ENCODE measurements around the gene NUB1.

NUB1 gene, protein sequence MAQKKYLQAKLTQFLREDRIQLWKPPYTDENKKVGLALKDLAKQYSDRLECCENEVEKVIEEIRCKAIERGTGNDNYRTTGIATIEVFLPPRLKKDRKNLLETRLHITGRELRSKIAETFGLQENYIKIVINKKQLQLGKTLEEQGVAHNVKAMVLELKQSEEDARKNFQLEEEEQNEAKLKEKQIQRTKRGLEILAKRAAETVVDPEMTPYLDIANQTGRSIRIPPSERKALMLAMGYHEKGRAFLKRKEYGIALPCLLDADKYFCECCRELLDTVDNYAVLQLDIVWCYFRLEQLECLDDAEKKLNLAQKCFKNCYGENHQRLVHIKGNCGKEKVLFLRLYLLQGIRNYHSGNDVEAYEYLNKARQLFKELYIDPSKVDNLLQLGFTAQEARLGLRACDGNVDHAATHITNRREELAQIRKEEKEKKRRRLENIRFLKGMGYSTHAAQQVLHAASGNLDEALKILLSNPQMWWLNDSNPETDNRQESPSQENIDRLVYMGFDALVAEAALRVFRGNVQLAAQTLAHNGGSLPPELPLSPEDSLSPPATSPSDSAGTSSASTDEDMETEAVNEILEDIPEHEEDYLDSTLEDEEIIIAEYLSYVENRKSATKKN

DNA sequence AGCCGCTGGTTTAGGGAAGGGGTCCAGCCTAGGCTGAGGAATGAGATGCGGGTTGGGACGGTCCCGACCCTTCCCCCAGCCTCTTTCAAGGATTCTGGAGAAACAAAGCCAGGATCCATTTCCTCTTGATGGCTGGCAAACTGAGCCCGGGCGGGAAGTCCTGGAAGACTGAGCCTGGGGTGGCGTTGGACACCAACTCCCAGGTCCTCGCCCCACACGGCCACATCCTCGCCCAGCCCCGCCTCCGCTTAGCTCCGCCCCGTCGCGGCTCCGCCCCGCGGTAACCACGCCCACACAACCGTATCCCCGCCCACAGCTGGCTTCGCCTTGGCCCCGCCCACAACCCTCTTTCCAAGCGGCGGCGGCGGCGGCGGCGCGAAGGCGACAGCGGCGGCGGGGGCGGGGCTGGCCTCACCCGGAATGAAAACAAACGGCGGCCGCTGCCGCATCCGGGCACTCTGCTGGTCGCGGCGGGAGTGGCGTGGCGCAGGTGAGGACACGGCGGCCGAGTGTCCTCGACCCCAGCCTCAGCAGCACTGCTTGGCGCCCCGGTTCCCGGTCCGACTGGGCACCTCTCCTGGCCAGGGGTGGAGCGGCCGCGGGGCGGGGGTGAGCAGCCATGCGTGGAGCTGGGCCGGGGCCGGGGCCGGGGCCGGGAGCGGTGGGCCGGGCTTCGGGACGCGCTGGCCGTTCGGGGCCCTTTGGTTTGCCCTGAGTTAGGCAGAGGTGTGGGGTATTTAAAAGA lies at the start of gene NUB1:
Gene NUB1 (plus strand): TSS at position 456 of the 745 bp plus-strand sequence. CDS start 3,538 bp downstream, outside the sequence.
- Histone ChIP-seq H3K4me3 (ENCODE audit: low read depth, low read length, poor library complexity, severe bottlenecking) (peak within 1 kb of the TSS; percentile 85), H3K4me2 (ENCODE audit: low read length) (peak within 1 kb of the TSS; percentile 98), H3K79me2 (ENCODE audit: insufficient read depth, low read length) (peaks cover 8% of the 10 kb centered on the region), H2AFZ (ENCODE audit: low read length) (no peak within 1 kb of the TSS), H3K9ac (ENCODE audit: low read length) (peak within 1 kb of the TSS; percentile 81), H3F3A (ENCODE audit: insufficient read depth, low read length) (peaks cover 14% of the 10 kb centered on the region), H4K20me1 (ENCODE audit: insufficient read depth, low read length) (no peaks in the 10 kb centered on the region), H3K9me3 (ENCODE audit: low read length) (peaks cover 14% of the 10 kb centered on the region), H3K27ac (ENCODE audit: low read depth, low read length, poor library complexity, severe bottlenecking) (peak within 1 kb of the TSS; percentile 42), H3K4me1 (ENCODE audit: insufficient read depth, low read length, severe bottlenecking) (peaks cover 30% of the 10 kb centered on the region), H3K36me3 (ENCODE audit: insufficient read depth, low read length) (peaks cover 15% of the 10 kb centered on the region; the same call in 1 of the 2 replicates), H3K27me3 (ENCODE audit: insufficient read depth, low read length) (no peaks in the 10 kb centered on the region), H3K9me2 (ENCODE audit: low read depth, low read length) (no peaks in the 10 kb centered on the region)
- TF ChIP-seq EZH2 (IDR thresholded peaks at IDR 0.05; ENCODE audit: borderline replicate concordance, low read length) (no peak), CTCF (IDR thresholded peaks at IDR 0.05; ENCODE audit: low read length) (no peak)

- Histone ChIP-seq H3K4me2 (ENCODE audit: low read length) (no peak overlapping the region), H3K9me3 (ENCODE audit: low read length) (peaks cover 3% of the 10 kb centered on the region), H3K9me2 (ENCODE audit: low read depth, low read length) (no peaks in the 10 kb centered on the region), H3K27ac (ENCODE audit: low read depth, low read length, poor library complexity, severe bottlenecking) (no peak overlapping the region), H3K4me3 (ENCODE audit: low read depth, low read length, poor library complexity, severe bottlenecking) (no peak overlapping the region), H3K36me3 (ENCODE audit: insufficient read depth, low read length) (no peaks in the 10 kb centered on the region), H3K27me3 (ENCODE audit: insufficient read depth, low read length) (no peaks in the 10 kb centered on the region; the same call in 1 of the 2 replicates), H4K20me1 (ENCODE audit: insufficient read depth, low read length) (no peaks in the 10 kb centered on the region), H2AFZ (ENCODE audit: low read length) (no peak overlapping the region), H3K9ac (ENCODE audit: low read length) (no peak overlapping the region), H3F3A (ENCODE audit: insufficient read depth, low read length) (no peaks in the 10 kb centered on the region), H3K79me2 (ENCODE audit: insufficient read depth, low read length) (no peaks in the 10 kb centered on the region), H3K4me1 (ENCODE audit: insufficient read depth, low read length, severe bottlenecking) (no peaks in the 10 kb centered on the region)
- TF ChIP-seq CTCF (IDR thresholded peaks at IDR 0.05; ENCODE audit: low read length) (no peak), EZH2 (IDR thresholded peaks at IDR 0.05; ENCODE audit: borderline replicate concordance, low read length) (no peak)
Observed at GRCh38 chr7:151292850-151293249, 48.8 kb upstream of the NUB1 start.

DNA sequence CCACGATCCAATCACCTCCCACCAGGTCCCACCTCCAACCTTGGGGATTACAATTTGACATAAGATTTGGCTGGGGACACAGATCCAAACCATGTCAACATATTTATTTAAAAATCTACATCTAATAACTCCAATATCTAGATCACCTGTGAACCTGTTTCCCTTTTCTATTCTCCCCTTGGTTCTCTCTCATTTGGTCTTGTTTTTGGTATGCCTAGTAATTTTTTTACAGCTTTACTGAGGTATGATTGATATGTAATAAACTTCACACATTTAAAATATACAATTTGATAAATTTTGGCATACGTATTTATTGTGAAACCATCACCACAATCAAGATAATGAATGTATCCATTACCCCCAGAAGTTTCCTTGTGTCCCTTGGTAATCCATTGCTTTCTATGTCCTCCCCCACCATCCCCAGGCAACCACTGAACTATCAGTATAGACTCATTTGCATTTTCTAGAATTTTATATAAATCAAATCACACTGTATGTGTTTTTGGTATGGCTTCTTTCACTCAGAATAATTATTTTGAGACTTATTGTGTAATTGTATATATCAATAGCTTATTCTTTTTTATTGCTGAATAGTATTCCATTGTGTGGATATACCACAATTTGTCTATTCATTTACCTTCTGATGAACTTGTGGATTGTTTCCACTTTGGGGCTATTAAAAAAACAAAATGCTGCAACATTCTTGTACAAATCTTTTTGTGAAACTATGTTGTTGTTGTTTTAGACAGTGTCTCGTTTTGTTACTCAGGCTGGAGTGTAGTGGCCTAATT lies 45.2 kb upstream of the NUB1 start:
- H3K27me3 ChIP-seq (ENCODE audit: insufficient read depth, low read length): no peaks in the 10 kb centered on the region; the same call in 1 of the 2 replicates
- no peak for TF ChIP-seq CTCF (IDR thresholded peaks at IDR 0.05; ENCODE audit: low read length)
- TF ChIP-seq EZH2 (IDR thresholded peaks at IDR 0.05; ENCODE audit: borderline replicate concordance, low read length): no peak
- H3K4me1 ChIP-seq (ENCODE audit: insufficient read depth, low read length, severe bottlenecking): no peaks in the 10 kb centered on the region
- H3K4me2 ChIP-seq (ENCODE audit: low read length): no peak overlapping the region
- H3K27ac ChIP-seq (ENCODE audit: low read depth, low read length, poor library complexity, severe bottlenecking): no peak overlapping the region
- peaks cover 3% of the 10 kb centered on the region for H3K9me3 ChIP-seq (ENCODE audit: low read length)
- no peak overlapping the region for H3K9ac ChIP-seq (ENCODE audit: low read length)
- no peak overlapping the region for H2AFZ ChIP-seq (ENCODE audit: low read length)
- no peaks in the 10 kb centered on the region for H3K79me2 ChIP-seq (ENCODE audit: insufficient read depth, low read length)
- no peaks in the 10 kb centered on the region for H3K36me3 ChIP-seq (ENCODE audit: insufficient read depth, low read length)
- H3K4me3 ChIP-seq (ENCODE audit: low read depth, low read length, poor library complexity, severe bottlenecking): no peak overlapping the region
- H4K20me1 ChIP-seq (ENCODE audit: insufficient read depth, low read length): no peaks in the 10 kb centered on the region
- H3F3A ChIP-seq (ENCODE audit: insufficient read depth, low read length): no peaks in the 10 kb centered on the region
- H3K9me2 ChIP-seq (ENCODE audit: low read depth, low read length): no peaks in the 10 kb centered on the region
